Activated T-helper 17 cell treated with anti-CD3 and anti-CD28 coated beads, Interleukin-2, amount 50 U/mL, for 72 hours (primary cell): ENCODE data around the gene CTNNA3. TPM values are rescaled to one million over a fixed set of nuclear protein-coding genes. Genes with fewer than 3 reads are reported as not detected.

ENCODE experiments used
- ATAC-seq: fragments of 150-1000 bp; cut with Tn5 transposase; replicated peaks from 2 replicates; pipeline ENCODE4 v1.10.0; 2021; ENCODE audit warnings: mild to moderate bottlenecking, moderate library complexity
- H3K27ac Mint-ChIP-seq: one replicate; pipeline ENCODE4 v1.8.0; 2022; ENCODE audit warnings: mixed read lengths
- H3K27me3 Mint-ChIP-seq: one replicate; pipeline ENCODE4 v1.8.0; 2022; ENCODE audit warnings: mixed read lengths
- H3K36me3 Mint-ChIP-seq: one replicate; pipeline ENCODE4 v1.8.0; 2022; ENCODE audit warnings: low read depth, mild to moderate bottlenecking, mixed read lengths
- H3K4me1 Mint-ChIP-seq: one replicate; pipeline ENCODE4 v1.8.0; 2022; ENCODE audit warnings: mixed read lengths
- H3K4me3 Mint-ChIP-seq: one replicate; pipeline ENCODE4 v1.8.0; 2022; ENCODE audit warnings: mild to moderate bottlenecking, mixed read lengths
- H3K9me3 Mint-ChIP-seq: one replicate; pipeline ENCODE4 v1.8.0; 2022; ENCODE audit warnings: mixed read lengths
- total RNA-seq, 2 donors: library from RNA; stranded (reverse); gene quantifications; one replicate each; pipeline ENCODE4 v1.2.3, GENCODE V29; 2022

The CTNNA3 gene
- total RNA-seq, 2 donors from 2014 or later = 5.7 TPM; not detected in 1

DNA sequence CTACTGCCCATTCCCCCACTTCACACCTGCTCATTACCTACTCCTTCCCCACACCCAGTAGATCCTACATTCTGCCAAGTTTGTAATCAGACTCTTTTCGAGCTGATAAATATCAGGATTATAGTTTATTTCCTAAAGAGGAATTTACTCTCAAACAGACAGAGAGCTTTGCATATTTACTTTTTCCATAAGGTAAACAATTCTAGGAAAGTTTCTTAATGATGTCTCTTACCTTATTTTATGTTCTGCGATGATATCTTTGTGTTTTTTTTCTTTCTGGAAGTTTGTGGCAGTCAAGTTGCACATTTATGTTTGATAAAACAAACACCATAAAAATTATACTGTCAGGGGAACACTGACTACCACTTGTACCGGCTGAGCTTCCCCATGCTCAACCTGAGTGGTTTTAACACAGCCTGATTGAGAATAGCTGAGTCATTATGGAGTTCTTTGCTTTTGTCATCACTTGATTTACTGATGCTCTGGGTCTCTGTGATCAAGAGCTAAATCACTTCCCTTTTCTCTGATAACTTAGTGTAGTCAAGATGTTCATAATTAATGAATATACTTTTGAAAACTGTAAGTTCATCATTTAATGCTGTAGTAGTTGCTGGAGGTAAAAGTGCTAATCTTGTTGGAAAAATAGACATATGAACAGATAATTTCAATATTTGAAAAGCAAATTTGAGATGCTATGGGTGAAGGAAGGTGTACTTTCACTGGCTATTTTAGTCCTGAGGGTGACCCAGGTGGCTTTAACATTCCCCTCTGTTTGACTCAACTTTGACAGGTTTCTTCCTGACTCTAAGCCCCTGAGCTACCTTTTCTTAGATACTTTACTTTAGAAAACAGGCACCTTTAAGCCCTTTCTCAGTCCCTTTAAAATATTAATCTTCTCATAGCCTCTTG, 1804.7 kb downstream of the CTNNA3 start:
- Mint-ChIP-seq H3K9me3 (peaks cover 6% of the 10 kb centered on the region), H3K27me3 (no peaks in the 10 kb centered on the region), H3K4me3 (no peak overlapping the region), H3K4me1 (peaks cover 6% of the 10 kb centered on the region), H3K36me3 (no peaks in the 10 kb centered on the region), H3K27ac (no peak overlapping the region)
- no peak for ATAC-seq

DNA sequence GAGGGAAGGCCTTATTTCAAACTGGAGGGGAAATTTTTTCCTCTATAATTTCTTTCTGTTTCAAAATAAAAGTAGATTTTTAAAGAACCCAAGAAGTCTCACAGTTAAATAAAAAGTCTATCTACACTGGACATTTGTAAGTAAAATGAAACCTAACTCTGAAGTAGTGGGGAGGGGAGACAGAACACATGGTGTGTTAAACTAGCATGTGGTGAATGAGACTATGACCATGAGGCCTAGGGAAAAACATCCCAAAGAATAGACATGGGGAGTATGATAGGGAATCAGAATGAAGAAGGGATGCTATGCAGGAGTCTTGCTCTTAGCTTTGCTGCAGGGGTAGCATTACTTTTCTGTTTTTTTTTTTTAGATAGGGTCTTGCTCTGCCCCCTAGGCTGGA, 1831.5 kb downstream of the CTNNA3 start:
- Mint-ChIP-seq H3K4me1 (no peaks in the 10 kb centered on the region), H3K36me3 (no peaks in the 10 kb centered on the region), H3K4me3 (no peak overlapping the region), H3K27ac (no peak overlapping the region), H3K9me3 (no peaks in the 10 kb centered on the region), H3K27me3 (no peaks in the 10 kb centered on the region)
- ATAC-seq = no peak

DNA sequence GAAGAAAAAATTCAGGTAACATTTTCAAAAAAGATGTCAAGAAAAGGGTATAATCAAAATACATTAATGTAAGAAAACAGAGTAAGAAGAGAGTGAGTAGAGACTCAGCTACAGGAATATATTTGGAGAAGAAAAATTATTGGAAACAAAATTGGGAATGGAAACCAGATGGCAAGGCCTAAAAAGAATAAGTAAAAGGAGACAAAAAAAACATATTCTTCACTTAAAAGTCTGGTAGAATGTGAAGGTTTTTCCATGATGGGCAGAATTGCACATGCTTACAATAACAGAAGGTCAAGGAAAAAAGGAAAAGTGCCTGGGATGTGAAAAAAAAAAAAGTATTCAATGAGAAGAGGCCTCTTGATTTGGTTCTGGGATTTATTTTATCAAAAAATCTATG, 1832.0 kb downstream of the CTNNA3 start:
- H3K9me3 Mint-ChIP-seq = no peaks in the 10 kb centered on the region
- H3K27me3 Mint-ChIP-seq = no peaks in the 10 kb centered on the region
- no peak for ATAC-seq
- no peak overlapping the region for H3K27ac Mint-ChIP-seq
- H3K36me3 Mint-ChIP-seq = no peaks in the 10 kb centered on the region
- H3K4me3 Mint-ChIP-seq = no peak overlapping the region
- H3K4me1 Mint-ChIP-seq = no peaks in the 10 kb centered on the region

Other genes starting within 250 kb of the CTNNA3 start
- 1 to 10 TPM; 2.6 to 3.7 TPM for gene DNAJC12, start 142.0 kb upstream of the CTNNA3 start, total RNA-seq
- gene SIRT1, start 188.5 kb upstream of the CTNNA3 start, total RNA-seq = 10 to 100 TPM; 24.0 to 30.7 TPM